ENCODE results near the gene IL32. TPM values are rescaled to one million over a fixed set of nuclear protein-coding genes. Genes with fewer than 3 reads are reported as not detected.
A peak's percentile ranks its signal among the peaks of the same experiment; 100 is the strongest.

The IL32 gene
- polyA plus RNA-seq, 4 donors, result 35.1 to 45.5 (median 36.3) TPM

GRCh38 chr16:3027983-3028715 lies 37.3 kb upstream of the IL32 start:
- DNase-seq (ENCODE audit: low read depth in 4 of 4, low spot score in 3 of 4), result peak in 1 of 4 donors; percentile 74

DNA sequence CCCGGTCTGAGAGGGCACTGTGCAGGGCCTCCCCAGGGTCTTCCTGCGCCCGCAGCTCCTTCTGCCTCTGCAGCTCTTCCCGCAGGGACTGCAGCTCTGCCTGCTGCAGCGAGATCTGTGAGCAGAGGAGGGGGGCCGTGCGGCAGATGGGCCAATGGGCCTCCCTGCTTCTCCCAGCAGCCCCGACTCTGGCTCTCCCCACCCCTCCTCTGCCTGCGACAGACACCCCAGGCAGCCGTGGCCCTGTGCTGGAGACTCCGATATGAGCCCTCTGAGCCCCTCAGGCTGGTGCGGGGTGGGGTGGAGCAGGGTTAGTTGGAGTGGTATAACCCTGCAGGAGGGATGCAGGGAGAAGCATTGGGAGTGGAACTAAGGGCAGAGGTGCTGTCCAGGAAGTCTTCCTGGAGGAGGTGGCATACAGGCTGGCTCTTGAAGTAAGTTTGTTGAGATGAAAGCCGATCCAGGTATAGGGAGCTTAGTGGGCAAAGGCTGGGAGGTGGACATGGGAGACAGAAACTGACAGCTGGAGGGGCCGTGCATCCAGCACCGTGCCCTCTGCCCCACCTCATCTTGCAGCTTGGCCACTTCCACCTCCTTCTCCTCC lies 36.6 kb upstream of the IL32 start:
- DNase-seq (ENCODE audit: low read depth in 4 of 4, low spot score in 3 of 4), result no peak

GRCh38 chr16:3029491-3030221 lies 35.8 kb upstream of the IL32 start:
- DNase-seq (ENCODE audit: low read depth in 4 of 4, low spot score in 3 of 4), result no peak

DNA sequence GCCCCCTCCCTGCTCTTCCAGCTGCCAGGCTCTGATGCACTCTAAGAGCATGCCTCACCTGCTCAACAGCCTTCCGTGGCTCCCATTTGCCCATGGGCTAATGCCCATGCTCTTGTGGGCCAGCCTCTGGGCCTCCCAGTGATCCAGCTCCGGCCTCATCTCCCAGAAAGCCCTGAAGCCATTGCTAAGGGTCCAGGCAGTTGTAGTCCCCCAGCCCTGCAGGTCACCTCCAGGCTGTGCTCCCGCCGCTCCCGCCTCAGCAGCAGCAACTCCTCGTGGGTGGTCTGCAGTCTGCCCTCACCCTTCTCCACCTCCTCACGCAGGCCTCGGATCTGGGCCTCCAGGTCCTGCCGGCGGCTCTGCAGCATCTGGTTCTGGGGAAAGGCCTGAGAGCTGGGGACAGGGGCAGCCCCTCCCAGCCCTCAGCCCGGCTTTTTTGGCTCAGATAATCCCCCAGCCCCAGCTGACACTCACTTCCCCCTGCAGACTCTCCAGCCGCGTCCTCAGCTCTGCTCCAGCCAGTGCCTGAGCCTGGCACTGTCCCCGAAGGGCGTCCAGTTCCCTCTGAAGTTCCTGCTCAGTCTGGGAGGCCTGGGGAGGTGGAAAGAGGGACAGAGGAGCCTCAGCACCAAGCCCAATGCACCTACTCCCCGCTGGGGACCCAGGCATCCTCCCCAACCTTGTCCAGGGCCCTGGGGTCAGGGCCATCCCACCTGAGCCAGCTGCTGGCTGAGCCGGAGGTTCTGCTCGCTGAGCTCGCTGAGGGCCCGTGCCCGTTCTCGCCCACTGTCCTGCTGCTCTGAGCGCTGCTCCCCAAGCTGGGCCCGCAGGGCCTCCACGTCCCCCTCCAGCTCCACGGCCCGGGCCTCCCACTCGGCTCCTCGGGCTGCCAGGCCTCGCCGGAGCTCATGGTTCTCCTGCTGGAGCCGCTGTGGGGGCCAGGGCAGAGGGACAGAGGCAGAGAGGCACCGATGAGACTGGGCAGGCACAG lies 34.9 kb upstream of the IL32 start:
- DNase-seq (ENCODE audit: low read depth in 4 of 4, low spot score in 3 of 4), result no peak

- DNase-seq (ENCODE audit: low read depth in 4 of 4, low spot score in 3 of 4), result no peak
Observed at GRCh38 chr16:3032624-3033023, 32.8 kb upstream of the IL32 start.

GRCh38 chr16:3035289-3035971 lies 30.0 kb upstream of the IL32 start:
- no peak for DNase-seq (ENCODE audit: low read depth in 4 of 4, low spot score in 3 of 4)

DNA sequence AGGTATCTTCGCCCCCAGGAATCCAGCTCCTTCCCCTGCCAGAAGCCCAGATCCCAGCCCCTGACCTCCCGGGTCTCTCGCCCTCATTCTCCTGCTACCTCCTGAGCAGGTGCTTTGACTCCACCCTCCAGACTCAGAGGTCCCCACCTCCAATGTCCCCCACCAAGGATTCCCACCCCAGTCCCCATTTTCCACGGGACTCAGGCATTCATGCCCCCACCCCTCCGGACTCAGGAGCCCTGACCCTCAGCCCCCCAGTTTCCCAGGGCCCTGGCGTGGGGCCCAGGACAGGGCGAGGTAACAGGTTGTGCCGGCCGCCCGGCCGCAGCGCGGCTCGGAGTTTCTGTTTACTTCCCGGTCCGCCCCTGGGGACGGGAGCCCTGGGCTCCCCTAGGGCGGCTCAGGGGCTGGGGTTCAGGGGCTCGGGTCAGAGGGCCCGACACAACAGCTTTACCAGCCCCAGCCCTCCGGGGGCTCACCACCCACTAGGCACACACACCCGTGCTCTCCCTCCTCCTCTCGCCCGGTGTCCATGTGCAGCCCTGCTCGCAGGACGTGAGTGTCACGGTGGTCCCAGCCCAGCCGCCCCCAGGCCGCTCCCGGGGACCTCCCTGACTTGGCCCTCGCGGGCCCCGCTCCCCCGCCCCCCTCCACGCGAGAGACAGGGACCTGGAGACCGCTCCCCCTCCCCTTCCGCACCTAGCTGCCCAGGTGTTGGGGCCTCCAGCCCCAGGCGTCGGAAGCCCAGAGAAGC lies 29.3 kb upstream of the IL32 start:
- no peak for DNase-seq (ENCODE audit: low read depth in 4 of 4, low spot score in 3 of 4)

GRCh38 chr16:3036726-3037315 lies 28.6 kb upstream of the IL32 start, which contains the start of gene BICDL2:
BICDL2 (minus strand) TSS chr16:3036944; CDS start chr16:3035496, 1,448 bp downstream.
- no peak for DNase-seq (ENCODE audit: low read depth in 4 of 4, low spot score in 3 of 4)

DNA sequence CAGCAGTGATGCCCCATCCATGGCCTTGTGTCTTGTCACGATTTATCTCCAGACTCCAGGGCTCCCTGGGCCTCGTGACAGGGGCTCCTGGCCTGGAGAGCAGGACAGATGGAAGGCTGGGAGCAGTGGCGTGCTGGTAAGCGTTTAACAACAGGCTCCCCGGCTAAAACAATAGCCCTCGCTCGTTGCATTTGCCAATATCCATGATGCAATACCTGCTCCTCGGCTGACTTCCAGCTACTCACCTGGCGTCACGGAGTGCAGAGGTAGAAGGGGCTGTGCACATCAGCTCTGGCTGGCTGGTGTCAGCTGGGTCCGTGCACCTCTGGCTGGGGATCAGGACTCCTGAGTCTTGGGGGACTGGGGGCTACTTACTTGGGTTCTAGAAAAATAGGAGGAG lies 27.2 kb upstream of the IL32 start:
- DNase-seq (ENCODE audit: low read depth in 4 of 4, low spot score in 3 of 4), result no peak

DNA sequence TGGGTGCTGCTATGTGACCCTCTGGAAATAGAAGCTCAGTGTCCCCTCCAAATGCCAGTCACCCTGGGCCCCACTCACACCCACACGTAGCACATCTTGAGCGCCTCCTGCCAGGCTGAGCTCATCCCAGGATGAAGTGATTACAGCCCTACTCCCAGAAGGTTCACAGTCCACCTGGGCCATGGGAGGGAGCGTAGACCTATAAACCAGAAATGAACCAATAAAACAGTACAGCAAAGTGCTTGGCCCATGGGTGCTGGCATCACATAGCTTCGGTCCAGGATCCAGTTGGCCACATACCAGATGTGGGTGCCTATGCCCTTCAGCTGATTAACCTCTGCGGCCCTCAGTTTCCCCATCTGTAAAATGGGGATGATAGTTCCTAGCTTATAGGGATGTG lies 26.5 kb upstream of the IL32 start:
- no peak for DNase-seq (ENCODE audit: low read depth in 4 of 4, low spot score in 3 of 4)

DNA sequence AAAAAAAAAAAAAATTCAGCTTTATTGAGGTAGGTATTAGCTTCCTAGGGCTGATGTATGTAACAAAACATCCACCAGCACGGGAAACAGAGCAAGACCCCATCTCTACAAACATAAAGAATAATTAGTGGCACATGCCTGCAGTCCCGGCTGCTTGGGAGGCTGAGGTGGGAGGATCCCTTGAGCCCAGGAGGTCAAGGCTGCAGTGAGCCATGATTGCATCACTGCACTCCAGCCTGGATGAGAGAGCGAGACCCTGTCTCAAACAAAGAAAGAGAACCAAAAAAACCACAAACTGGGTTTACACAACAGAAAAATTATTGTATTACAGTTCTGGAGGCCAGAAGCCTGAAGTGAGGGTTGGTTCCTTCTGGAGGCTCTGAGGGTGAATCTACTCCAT lies 23.1 kb upstream of the IL32 start:
- no peak for DNase-seq (ENCODE audit: low read depth in 4 of 4, low spot score in 3 of 4)

DNA sequence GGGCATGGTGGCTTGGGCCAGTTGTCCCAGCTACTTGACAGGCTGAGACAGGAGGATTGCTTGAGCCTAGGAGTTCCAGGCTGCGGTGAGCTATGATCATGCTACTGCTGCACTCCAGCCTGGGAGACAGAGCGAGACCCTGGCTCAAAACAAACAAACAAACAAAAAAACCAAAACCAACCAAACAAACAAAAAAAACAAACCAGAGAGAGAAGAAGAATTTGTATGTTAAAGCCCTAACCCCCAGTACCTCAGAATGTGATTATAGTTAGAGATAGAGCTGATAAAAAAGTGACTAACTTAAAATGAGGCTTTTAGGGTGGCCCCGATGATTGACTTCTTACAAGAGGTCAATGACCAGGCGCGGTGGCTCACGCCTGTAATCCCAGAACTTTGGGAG lies 20.7 kb upstream of the IL32 start:
- DNase-seq (ENCODE audit: low read depth in 4 of 4, low spot score in 3 of 4), result no peak

DNA sequence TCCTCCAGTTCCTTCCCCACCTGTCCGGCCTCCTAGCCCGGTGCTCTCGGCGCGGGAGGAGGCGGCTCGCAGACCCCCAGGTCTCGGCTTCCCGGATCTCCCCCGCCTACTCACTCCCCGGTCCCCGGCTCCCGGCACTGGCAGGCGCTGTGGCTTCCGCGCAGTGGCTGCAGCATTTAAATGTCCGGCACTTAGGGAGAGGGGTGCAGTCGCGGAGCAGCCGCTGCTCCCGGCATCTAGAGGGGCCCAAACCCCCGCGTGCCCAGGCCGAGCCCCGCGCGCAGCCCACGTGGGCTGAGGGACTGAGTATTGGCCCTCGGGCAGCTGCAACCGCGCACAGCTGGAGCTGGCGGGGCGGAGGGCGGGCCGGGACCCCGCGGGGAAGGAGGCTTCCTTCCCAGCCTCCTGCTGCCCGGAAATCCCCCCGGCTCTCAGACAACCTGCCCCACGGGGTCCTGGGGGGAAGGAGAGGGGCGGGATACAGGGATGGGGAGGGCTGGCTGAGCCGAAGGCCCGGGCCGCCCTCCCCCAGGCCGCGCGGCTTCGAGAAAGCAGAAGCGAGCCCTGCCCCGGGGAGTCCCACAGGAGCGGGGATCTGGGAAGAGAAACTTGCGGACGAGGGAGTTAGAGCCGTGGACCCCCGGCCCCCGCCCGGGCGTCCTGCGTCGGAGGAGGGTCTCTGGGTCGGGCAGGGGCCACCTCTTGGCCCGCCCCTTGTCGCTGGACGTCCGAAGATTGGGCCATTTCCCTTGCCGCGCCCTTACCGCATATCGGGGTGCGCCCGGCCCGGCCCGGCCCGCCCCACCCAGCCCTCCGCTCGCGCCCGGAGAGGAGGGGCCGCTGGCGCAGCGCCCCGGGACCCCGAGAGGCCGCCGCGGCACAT lies 19.4 kb upstream of the IL32 start, which contains the start of gene MMP25:
Gene MMP25, plus strand, starts transcription at position 804 of the 883 bp plus-strand sequence. CDS start 357 bp downstream, outside the sequence.
- no peak for DNase-seq (ENCODE audit: low read depth in 4 of 4, low spot score in 3 of 4)

GRCh38 chr16:3046641-3047386 lies 18.6 kb upstream of the IL32 start:
- DNase-seq (ENCODE audit: low read depth in 4 of 4, low spot score in 3 of 4), result no peak

- DNase-seq (ENCODE audit: low read depth in 4 of 4, low spot score in 3 of 4), result no peak
Observed at GRCh38 chr16:3047387-3047720, 18.1 kb upstream of the IL32 start.

GRCh38 chr16:3049921-3050481 lies 15.4 kb upstream of the IL32 start:
- DNase-seq (ENCODE audit: low read depth in 4 of 4, low spot score in 3 of 4), result no peak

- DNase-seq (ENCODE audit: low read depth in 4 of 4, low spot score in 3 of 4), result no peak
Observed at GRCh38 chr16:3050487-3050886, 15.0 kb upstream of the IL32 start.

Measured in left renal pelvis (tissue), 4 donors.